ENCODE results near the gene AOPEP.

GRCh38 chr9:94792511-94792910 is 66.0 kb downstream of the AOPEP start:
- TF ChIP-seq CTCF (IDR thresholded peaks at IDR 0.05; ENCODE audit: insufficient read depth, low read length, poor library complexity, severe bottlenecking): no peak
- TF ChIP-seq EZH2phosphoT487 (conservative IDR thresholded peaks at IDR 0.05; ENCODE audit: low read length): no peak

Measured in SU-DHL-6 (cell line).